GM19238 (cell line): ENCODE measurements around the gene ACD.

ENCODE experiments used
- DNase-seq: peaks from one replicate; pipeline ENCODE4 v3.0.0; 2011; ENCODE audit warnings: low spot score; ENCODE audit not compliant: insufficient read length

The ACD gene

GRCh38 chr16:67661886-67662652 lies 2.0 kb upstream of the ACD start:
- no peak for DNase-seq

- no peak for DNase-seq
These were observed 1.2 kb upstream of the ACD start for GRCh38 chr16:67661101-67661761.

GRCh38 chr16:67660564-67661028 lies 536 bp upstream of the ACD start, which contains the start of gene PARD6A:
Gene PARD6A (plus strand): TSS chr16:67660960. CDS start chr16:67661039, 79 bp downstream.
- peak; percentile 100 for DNase-seq

- no peak for DNase-seq
These were observed 998 bp downstream of the ACD start for GRCh38 chr16:67658849-67659674.

GRCh38 chr16:67657751-67658518 lies 2.1 kb downstream of the ACD start:
- no peak for DNase-seq

GRCh38 chr16:67657017-67657608 lies 2.9 kb downstream of the ACD start:
- no peak for DNase-seq

GRCh38 chr16:67656344-67657016 lies 3.6 kb downstream of the ACD start:
- no peak for DNase-seq

- DNase-seq, result no peak
These were observed 4.7 kb downstream of the ACD start for GRCh38 chr16:67655363-67655762.

- DNase-seq, result no peak
These were observed 5.6 kb downstream of the ACD start for GRCh38 chr16:67654403-67654911.

GRCh38 chr16:67653789-67654402 lies 6.2 kb downstream of the ACD start:
- DNase-seq, result no peak

GRCh38 chr16:67653128-67653788 lies 6.8 kb downstream of the ACD start:
- no peak for DNase-seq

GRCh38 chr16:67652578-67653127 lies 7.4 kb downstream of the ACD start:
- no peak for DNase-seq

- DNase-seq, result no peak
These were observed 8.2 kb downstream of the ACD start for GRCh38 chr16:67651847-67652246.

- DNase-seq, result no peak
These were observed 9.0 kb downstream of the ACD start for GRCh38 chr16:67651039-67651438.

- no peak for DNase-seq
These were observed 10.0 kb downstream of the ACD start for GRCh38 chr16:67650023-67650422.

- no peak for DNase-seq
These were observed 10.5 kb downstream of the ACD start for GRCh38 chr16:67649494-67649931.

- no peak for DNase-seq
These were observed 11.2 kb downstream of the ACD start for GRCh38 chr16:67648764-67649407.
